Natural killer cell (primary cell): ENCODE results near the gene IL12RB2. TPM values are rescaled to one million over a fixed set of nuclear protein-coding genes. Genes with fewer than 3 reads are reported as not detected.

ENCODE experiments used
- ATAC-seq, 3 donors: fragments of 150-1000 bp in 2 of 3; fragments of 200-7000 bp in 1 of 3; cut with Tn5 transposase; 1 replicate in 1 of 3; 2 replicates in 2 of 3; pipeline ENCODE4 v1.10.0; 2021; ENCODE audit warnings: mild to moderate bottlenecking in 2 of 3, moderate library complexity in 2 of 3
- DNase-seq, 2 donors: peaks; one replicate each; pipeline versions ENCODE4 v3.0.0 to v3.0.0-alpha.2; 2013 to 2021; ENCODE audit warnings: mixed read lengths in 1 of 2
- H3K27ac ChIP-seq: one replicate; pipeline ENCODE4 v1.5.1; 2013; ENCODE audit warnings: mild to moderate bottlenecking, low read length
- H3K27me3 ChIP-seq: one replicate; pipeline ENCODE4 v1.6.1; 2013; ENCODE audit warnings: low read length; ENCODE audit not compliant: control insufficient read depth, insufficient read depth
- H3K36me3 ChIP-seq: one replicate; pipeline ENCODE4 v1.6.1; 2013; ENCODE audit warnings: low read length; ENCODE audit not compliant: control insufficient read depth, insufficient read depth
- H3K4me1 ChIP-seq: one replicate; pipeline ENCODE4 v1.6.1; 2013; ENCODE audit warnings: low read length; ENCODE audit not compliant: control insufficient read depth, insufficient read depth
- H3K4me3 ChIP-seq: one replicate; pipeline ENCODE4 v1.5.1; 2013; ENCODE audit warnings: low read length
- H3K9me3 ChIP-seq: one replicate; pipeline ENCODE4 v1.6.1; 2013; ENCODE audit warnings: low read length; ENCODE audit not compliant: control insufficient read depth, insufficient read depth
- H3K27ac Mint-ChIP-seq, 2 donors: one replicate each; pipeline ENCODE4 v1.8.0; 2022; ENCODE audit warnings: mild to moderate bottlenecking in 2 of 2, mixed read lengths in 2 of 2, moderate library complexity in 1 of 2
- H3K27me3 Mint-ChIP-seq, 2 donors: one replicate each; pipeline ENCODE4 v1.8.0; 2022; ENCODE audit warnings: low read depth in 2 of 2, mixed read lengths in 2 of 2
- H3K36me3 Mint-ChIP-seq: one replicate; pipeline ENCODE4 v1.8.0; 2022; ENCODE audit warnings: mixed read lengths
- H3K4me1 Mint-ChIP-seq, 2 donors: one replicate each; pipeline ENCODE4 v1.8.0; 2022; ENCODE audit warnings: mixed read lengths in 2 of 2
- H3K4me3 Mint-ChIP-seq: one replicate; pipeline ENCODE4 v1.8.0; 2022; ENCODE audit warnings: mild to moderate bottlenecking, moderate library complexity, mixed read lengths
- H3K9me3 Mint-ChIP-seq, 2 donors: one replicate each; pipeline ENCODE4 v1.8.0; 2022; ENCODE audit warnings: mixed read lengths in 2 of 2
- CTCF ChIP-seq: fragments of 200-600 bp; IDR thresholded peaks from one replicate; pipeline ENCODE4 v1.8.0; 2022; ENCODE audit warnings: antibody characterized with exemption
- WGBS: methylation state at CpG from one replicate; pipeline ENCODE4 v1.1.7; 2013; ENCODE audit warnings: missing lambda C conversion rate; ENCODE audit not compliant: insufficient coverage; 5-methylcytosine and 5-hydroxymethylcytosine counted together
- intact Hi-C: fragments of 100-400 bp; cut with micrococcal nuclease; formaldehyde crosslinking; loops from one replicate; pipeline ENCODE4 v1.14.2; 2022
- total RNA-seq, 4 donors: library from RNA; stranded (reverse); fragments of 120-200 nt in 1 of 4; gene quantifications; one replicate each; pipeline versions ENCODE4 v1.2.3 to v1.2.4, GENCODE V29; 2013 to 2022

IL12RB2 gene
- total RNA-seq, 3 donors from 2014 or later (not counting 1 experiment from before 2014, with no cell fraction given): 18.2 to 51.2 (median 24.8) TPM

- intact Hi-C loops: loop anchor here (5.0 kb wide), 1 partner anchor 37 kb away; no protein-coding TSS in a partner anchor
- ATAC-seq: no peak
Measured at GRCh38 chr1:67264152-67264551, 43.5 kb upstream of the IL12RB2 start.

GRCh38 chr1:67264899-67265298 is 42.8 kb upstream of the IL12RB2 start:
- H3K4me1 Mint-ChIP-seq: peaks cover 39 to 41% of the 10 kb centered on the region in 2 donors
- no peaks in the 10 kb centered on the region for H3K36me3 ChIP-seq
- no peaks in the 10 kb centered on the region for H3K36me3 Mint-ChIP-seq
- DNase-seq (peak in 1 of 2 donors; percentile 25), ATAC-seq (peak; percentile 71 to 82 (median 76))
- H3K4me3 Mint-ChIP-seq: peak overlapping the region; percentile 80
- intact Hi-C loops: loop anchor here (5.0 kb wide), 1 partner anchor 38 kb away; no protein-coding TSS in a partner anchor
- TF ChIP-seq CTCF: no peak
- H3K9me3 ChIP-seq: no peaks in the 10 kb centered on the region
- H3K27me3 Mint-ChIP-seq: no peaks in the 10 kb centered on the region
- no peaks in the 10 kb centered on the region for H3K27me3 ChIP-seq
- H3K27ac Mint-ChIP-seq: peak overlapping the region; percentile 85 to 88
- H3K4me3 ChIP-seq: peak overlapping the region; percentile 8
- no peaks in the 10 kb centered on the region for H3K9me3 Mint-ChIP-seq
- peaks cover 21% of the 10 kb centered on the region for H3K4me1 ChIP-seq
- WGBS: 10% methylated on average over 3 of the region's 3 CpGs
- peak overlapping the region; percentile 79 for H3K27ac ChIP-seq

More at GRCh38 chr1:67264152-67264551, 43.5 kb upstream of the IL12RB2 start:
- no peaks in the 10 kb centered on the region for H3K27me3 ChIP-seq
- peaks cover 21% of the 10 kb centered on the region for H3K4me1 ChIP-seq
- peak overlapping the region; percentile 80 for H3K4me3 Mint-ChIP-seq
- H3K4me1 Mint-ChIP-seq: peaks cover 39 to 40% of the 10 kb centered on the region in 2 donors
- DNase-seq: no peak
- H3K36me3 ChIP-seq: no peaks in the 10 kb centered on the region
- H3K9me3 ChIP-seq: no peaks in the 10 kb centered on the region
- no peaks in the 10 kb centered on the region for H3K9me3 Mint-ChIP-seq
- no peaks in the 10 kb centered on the region for H3K36me3 Mint-ChIP-seq
- peak overlapping the region; percentile 85 to 88 for H3K27ac Mint-ChIP-seq
- no peaks in the 10 kb centered on the region for H3K27me3 Mint-ChIP-seq
- no peak overlapping the region for H3K4me3 ChIP-seq
- TF ChIP-seq CTCF: no peak
- H3K27ac ChIP-seq: peak overlapping the region; percentile 79

- no peak overlapping the region for H3K27ac ChIP-seq
- H3K27me3 ChIP-seq: no peaks in the 10 kb centered on the region
- ATAC-seq: no peak
- Mint-ChIP-seq H3K27ac (no peak overlapping the region), H3K36me3 (no peaks in the 10 kb centered on the region), H3K4me3 (no peak overlapping the region), H3K27me3 (no peaks in the 10 kb centered on the region), H3K4me1 (peaks cover 24 to 35% of the 10 kb centered on the region in 2 donors), H3K9me3 (peaks cover 0 to 2% of the 10 kb centered on the region in 2 donors)
- intact Hi-C loops: no loop called here
- TF ChIP-seq CTCF: no peak
- H3K9me3 ChIP-seq: peaks cover 8% of the 10 kb centered on the region
- no peak overlapping the region for H3K4me3 ChIP-seq
- 100% methylated on average over 1 of the region's 3 CpGs for WGBS
- peaks cover 5% of the 10 kb centered on the region for H3K4me1 ChIP-seq
- DNase-seq: no peak
- H3K36me3 ChIP-seq: no peaks in the 10 kb centered on the region
Measured at GRCh38 chr1:67269061-67269460, 38.6 kb upstream of the IL12RB2 start.

- DNase-seq (no peak), ATAC-seq (no peak)
- Histone ChIP-seq H3K27ac (no peak overlapping the region), H3K9me3 (peaks cover 8% of the 10 kb centered on the region), H3K36me3 (no peaks in the 10 kb centered on the region), H3K27me3 (no peaks in the 10 kb centered on the region), H3K4me3 (no peak overlapping the region), H3K4me1 (peaks cover 11% of the 10 kb centered on the region)
- Mint-ChIP-seq H3K27me3 (no peaks in the 10 kb centered on the region), H3K36me3 (no peaks in the 10 kb centered on the region), H3K4me3 (no peak overlapping the region), H3K4me1 (peaks cover 27 to 37% of the 10 kb centered on the region in 2 donors), H3K9me3 (peaks cover 0 to 2% of the 10 kb centered on the region in 2 donors), H3K27ac (no peak overlapping the region)
- intact Hi-C loops: no loop called here
- 93% methylated on average over 3 of the region's 3 CpGs for WGBS
- no peak for TF ChIP-seq CTCF
Measured at GRCh38 chr1:67270541-67270940, 37.1 kb upstream of the IL12RB2 start.
